Inferior parietal cortex (tissue), 1 donor: Measurements from ENCODE around the gene TBX21.

Source experiments
- DNase-seq: peaks from one replicate; pipeline ENCODE4 v3.0.0-alpha.2; 2016; ENCODE audit errors: extremely low spot score

Gene TBX21

DNA sequence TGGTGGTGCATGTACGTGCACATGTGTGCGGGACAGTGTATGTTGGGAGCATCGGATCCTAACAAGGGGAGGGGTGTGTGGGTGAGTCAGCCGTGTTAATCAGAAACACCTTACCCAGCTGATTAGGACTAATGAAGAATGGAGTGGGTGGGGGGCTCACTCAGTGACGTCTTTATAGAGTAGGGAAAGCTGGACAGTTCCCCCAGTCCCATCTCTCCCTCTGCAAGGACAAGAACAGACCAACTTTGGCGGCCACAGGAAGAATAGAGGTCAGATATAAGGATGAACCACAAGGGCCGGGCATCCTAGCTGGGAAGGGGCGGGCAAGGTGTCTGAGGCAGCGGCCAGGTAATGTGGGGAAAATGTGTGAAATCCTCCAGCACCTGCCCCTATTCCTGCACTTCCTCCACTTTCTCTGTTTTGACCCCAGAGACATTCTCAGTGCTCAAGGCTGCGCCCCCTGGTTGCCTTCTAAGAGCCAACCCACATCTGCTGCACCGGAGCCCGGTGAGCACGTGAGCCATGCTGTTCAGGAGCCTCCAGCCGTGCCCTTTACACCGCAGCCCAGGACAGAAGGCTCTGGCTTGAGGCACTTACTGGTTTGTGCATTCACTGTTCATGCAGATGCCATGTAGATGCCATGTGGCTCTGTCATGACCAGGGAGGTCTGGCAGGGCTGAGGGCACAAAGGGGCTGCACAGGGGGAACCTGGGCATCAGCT lies 18.9 kb upstream of the TBX21 start:
- DNase-seq: no peak

DNA sequence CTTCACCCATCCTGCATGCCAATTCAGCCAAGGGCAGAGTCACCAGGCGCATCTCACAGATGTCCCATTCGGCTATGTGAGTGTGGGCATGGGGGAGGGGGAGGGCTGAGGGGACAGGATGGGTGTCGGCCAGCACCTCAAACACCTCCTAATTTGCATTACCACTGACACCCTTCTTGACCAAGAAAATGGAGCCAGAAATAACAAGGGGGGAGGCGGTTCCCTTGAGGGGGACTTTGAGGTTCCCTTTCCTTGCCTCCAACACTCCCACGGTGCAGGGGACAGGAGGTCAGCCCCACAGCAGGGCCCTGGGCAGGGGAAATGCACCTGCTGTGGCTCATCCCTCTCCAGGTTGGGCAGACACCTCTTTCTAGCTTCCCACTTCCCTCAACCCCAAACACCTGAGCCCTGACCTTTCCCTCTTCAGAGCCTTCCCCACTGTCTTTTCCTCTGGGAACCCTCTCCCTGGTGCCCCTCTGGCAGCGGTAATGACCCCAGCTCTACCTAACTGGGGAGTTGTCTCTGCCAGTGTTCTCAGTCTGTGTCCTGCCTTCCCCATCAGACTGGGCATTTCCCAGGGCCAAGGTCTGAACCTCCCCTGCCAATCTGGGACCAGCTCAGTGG lies 18.2 kb upstream of the TBX21 start:
- no peak for DNase-seq

DNA sequence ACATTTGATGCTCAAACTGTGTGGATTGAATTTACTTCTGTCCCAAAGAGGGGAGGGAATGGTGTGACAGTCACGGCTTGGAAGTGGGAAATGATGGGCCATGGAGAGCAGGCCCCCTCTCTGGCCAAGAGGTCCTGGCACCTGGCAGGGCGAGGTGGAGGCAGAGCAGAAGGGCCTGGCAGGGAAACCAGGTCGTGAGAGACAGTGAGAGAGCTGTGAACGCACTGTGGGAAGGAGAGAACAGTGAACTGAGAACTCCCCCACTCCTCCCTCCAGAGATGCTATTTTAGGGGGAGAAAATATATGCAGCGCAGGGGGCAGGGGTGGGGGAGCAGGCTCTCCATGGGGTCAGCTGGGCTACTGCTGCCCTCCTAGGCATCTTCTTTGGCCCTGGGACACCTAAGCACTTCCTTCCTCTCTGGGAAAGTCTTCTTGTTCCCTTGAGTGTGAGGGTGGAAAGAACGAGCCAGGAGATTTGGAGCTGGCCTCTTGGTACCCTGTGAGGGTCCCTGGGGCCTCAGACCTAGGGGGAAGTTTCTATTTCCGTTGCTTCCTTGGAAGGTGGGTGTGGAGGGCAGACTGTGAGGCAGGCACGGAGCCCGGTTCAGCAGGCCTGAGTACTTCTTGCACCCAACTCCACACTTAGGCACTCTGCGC lies 17.2 kb upstream of the TBX21 start:
- DNase-seq: no peak

DNA sequence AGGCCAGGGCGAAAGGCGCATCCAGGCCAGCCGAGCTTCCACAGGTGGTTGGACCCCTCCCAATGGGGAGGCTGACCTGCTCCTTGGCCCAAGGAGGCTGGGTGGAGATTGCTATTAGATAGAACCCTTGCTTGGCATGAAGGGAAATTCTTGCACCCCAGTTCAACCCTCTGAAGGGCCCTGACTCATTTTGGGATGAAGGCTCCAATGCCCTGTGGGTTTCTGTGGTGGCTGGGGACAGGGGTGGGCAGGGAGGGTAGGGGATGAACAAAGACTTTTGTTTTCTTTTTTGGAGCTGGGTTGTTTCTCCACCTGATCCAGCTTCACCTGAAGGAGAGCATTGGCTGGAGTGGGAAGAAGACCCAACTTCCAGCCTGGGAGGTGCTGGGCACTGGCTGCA lies 16.7 kb upstream of the TBX21 start:
- DNase-seq: no peak

DNA sequence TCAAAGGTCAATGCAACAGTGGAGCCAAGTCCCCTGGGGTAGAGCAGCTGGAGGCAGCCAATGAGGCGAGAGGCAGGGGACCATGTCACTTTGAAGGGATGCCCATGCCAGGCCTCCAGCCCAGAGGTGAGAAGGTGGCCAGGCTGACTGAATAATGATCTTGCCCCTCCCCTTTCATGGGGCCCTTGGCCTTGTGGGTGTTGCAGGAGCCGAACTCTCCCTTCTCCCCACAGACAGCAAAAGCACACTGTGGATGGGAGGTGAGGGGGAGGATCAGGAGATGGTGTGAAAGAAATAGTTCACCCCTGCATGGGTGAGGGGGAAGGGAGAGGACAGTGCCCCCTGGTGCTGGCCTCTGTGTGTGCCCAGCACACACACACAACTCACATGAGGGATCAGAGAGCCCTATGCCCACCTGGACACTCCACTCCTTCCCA lies 15.8 kb upstream of the TBX21 start:
- no peak for DNase-seq

DNA sequence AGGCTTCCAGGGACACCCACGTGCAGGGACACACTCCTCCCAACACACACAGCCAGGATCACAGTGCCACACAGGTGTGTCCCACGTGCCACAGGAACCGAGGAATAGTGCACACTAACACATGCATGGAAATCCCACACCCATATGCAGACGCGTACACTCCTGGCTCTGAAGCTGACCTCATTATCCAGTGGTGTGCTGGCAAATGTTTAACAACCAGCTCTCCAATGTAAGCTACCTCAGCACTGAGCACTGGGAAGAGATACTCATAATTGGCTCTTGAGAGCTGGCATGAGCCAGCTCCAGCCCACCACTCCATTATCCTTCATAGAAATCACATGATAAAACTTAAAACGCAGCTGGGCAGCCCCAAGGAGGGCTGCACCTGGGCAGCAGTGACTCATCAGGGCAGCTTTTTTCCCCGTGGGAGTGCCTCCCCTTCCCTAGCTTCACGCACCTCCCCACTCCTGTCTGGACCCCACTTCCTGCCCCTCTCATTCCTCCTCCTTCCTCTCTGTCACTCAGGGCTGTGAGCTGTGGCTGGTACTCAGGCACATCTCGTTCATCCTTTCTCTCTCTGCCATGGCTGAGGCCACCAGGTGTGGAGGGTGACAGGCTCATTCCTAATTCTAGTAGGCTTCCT lies 14.9 kb upstream of the TBX21 start:
- no peak for DNase-seq

DNA sequence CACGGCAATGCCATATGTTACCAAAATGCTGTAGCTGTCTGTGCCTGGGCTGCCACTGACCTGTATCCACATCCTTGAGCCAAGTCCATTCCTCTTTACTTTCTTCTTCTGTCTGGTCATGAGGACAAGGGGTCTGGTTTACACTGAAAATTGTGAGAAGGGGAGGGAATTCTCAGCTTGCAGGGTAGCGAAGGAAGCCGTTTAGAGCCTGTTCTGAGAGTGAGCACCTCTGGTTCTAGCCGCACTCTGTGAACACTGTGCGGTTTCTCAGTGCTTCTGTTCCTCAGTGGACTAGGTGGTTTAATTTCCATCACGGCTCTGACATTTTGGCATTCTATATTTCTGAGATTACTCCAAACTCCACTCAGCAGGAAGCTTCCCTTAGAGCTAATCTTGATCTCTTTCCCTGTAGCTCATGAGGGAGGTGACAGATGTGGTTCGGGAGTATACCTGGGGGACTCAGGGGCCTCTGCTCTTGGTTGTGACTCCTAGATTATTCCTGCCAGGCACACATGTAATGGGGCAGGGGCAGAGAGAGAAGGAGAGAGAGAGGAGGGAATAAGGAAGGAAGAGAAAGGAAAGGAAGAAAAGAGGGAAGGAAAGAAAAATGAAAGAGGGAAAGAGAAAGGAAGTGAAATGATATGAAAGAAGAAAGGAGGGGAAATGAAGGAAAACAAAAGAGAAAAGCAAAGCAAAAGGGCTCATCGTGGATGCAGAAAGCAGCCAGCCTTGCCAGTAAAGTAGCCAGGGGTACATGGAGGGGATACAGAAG lies 14.2 kb upstream of the TBX21 start:
- no peak for DNase-seq

DNA sequence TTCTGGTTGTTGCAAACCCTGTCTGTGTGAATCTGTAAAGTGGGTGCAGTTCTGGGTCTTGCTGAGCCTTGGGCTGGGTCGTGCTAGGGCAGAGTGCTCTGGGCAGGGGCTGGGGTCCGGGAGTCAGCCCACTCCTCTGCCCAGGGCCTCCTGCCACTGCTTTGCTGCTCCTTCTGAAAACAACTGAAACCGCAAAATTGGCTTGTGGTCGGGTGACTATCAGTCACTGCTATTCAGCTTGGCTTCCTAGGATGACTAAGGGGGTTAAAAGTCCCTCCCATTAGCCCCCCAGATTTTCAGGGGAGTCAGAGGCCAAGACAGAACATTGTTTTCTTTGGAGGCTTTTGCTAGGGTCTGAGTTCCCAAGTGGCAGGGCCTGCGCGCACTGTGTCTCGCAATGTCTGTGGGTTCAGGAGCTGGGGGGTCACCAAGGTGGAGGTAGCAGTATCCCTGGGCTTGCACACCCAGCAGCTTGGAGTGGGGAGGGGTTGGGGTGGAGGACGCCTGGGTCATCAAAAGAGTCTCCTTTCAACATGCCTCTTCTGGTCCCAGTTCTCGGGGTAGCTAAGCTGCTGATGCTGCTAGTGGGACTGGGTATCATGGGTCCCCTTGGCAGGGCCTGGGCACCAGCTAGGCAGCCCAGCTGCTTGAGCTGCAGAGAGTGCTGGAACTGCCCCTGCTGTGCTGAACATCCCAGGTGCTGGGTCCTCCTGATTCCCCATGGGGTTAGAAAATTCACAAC lies 13.5 kb upstream of the TBX21 start:
- DNase-seq: no peak

DNA sequence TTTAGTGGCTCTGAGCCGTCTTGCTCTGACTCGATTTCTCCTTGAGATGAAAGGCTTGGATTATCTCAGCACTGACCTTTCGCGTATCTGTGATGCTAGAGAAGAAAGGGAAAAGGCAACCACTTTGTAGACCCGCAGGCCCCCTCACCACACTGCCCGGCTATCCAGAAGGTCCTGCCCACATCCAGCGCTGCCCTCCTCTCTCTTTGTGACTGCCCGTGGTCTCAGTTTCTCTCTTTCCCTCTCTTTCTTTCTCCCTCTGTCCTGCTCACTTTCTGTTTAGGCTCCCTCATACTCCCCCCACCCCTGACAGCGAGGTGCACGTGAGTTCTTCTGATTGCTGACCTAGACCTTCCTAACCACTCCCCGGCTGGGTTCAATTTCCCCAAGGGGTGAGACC lies 12.8 kb upstream of the TBX21 start:
- DNase-seq: no peak

DNA sequence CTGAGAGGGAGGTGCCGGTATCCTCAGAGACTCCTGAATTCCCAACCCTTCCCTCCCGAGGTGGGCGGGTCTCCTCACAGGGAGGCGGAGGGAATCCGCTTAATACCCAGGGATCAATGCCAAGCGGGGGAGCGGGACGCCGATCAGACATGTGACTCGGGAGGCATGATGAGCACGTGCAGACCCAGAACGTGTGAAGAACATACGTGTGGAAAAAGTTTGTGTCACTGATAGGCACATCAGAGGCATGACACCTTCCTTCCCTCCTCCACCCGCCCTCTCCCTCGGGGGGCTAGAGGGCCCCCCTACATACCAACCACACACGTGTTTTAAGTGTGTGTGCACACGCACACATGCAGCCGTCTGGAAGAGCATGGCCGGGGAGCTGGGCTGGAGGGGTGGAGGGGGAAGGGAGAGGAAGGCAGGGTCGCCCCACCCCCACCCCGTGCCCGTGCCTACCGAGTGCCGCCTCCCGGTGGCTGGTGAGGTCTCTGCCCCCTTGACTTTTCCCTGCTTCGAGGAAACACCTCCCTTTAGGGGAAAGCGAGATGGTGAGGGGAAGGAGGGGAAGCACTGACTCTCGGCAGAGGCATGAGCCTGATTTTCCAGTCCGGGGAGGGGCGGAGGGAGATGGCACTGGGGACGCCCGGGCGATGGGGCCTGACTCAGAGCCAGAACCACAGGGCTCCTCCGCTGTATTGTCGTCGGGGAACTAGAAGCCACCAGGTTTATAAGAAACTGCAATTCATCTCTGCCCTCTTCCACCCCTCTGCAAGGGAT lies 12.1 kb upstream of the TBX21 start:
- DNase-seq: no peak

DNA sequence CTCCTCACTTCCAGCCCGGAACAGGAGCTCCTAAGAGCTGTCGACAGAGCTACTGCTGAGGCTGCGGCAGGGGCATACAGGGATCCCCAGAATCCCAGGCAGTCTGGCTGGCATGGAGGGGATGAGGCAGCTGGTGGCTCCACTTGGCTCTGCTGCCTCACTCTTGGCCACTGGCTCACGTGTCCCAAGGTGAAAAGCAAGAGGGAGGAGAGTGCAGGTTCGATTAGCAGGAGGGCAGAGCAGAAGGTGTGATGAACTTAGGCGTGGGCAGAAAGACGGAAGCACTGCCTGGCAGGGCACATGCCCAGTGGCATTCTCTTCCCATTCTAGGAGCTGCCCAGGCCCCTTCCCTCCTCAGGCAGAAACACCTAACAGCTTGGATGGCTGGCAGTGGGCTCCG lies 11.3 kb upstream of the TBX21 start:
- no peak for DNase-seq

DNA sequence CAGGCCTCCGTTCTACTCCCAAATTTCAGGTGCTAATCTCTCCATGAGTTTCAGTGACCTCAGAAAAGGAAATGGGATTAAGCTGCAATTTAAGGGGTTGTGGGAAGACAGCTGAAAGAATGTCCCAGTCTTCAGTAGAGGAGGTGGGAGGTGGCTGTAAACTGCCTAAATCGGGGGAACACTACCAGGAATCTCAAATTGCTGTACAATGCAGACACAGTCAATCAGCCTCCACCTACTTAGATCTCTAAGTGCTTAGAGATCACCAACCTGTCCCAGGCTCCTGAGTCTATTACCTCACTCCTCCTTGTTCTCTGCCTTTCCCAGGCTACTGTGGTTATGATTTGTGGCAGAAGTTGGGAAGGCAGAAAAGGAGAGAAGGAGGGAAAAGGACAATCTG lies 8.3 kb upstream of the TBX21 start:
- no peak for DNase-seq

DNA sequence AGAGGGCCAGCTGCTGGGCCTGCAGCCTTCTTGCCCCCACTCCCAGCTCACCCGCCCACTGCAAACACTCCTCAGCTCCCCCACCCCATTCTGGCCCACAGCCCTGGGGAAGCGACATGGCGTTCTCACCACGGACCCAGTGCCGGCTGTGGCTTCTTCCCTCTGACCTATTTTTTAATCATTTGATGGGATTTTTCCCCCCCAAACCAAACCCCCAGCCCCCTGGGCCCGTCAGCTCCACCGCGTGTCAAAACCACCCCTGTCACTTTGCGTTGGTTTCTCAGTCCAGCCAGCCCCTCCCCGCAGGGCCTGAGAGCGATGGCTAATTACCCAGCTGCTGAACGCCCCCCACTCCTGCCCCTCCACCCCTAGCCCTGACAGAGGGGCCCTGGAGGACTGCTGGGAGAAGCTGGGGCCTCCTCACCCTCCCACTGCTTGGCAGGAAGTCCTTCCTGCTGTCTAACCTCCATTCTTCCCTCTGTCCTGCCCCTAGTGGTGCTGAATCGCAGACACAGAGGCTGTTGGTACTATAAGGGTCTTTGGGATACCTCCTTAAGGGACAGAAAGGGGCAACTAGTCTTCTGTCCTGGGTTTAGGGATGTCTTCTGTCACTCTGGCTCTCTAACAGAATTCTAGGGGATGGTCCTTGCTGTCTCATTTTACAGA lies 7.5 kb upstream of the TBX21 start:
- no peak for DNase-seq

DNA sequence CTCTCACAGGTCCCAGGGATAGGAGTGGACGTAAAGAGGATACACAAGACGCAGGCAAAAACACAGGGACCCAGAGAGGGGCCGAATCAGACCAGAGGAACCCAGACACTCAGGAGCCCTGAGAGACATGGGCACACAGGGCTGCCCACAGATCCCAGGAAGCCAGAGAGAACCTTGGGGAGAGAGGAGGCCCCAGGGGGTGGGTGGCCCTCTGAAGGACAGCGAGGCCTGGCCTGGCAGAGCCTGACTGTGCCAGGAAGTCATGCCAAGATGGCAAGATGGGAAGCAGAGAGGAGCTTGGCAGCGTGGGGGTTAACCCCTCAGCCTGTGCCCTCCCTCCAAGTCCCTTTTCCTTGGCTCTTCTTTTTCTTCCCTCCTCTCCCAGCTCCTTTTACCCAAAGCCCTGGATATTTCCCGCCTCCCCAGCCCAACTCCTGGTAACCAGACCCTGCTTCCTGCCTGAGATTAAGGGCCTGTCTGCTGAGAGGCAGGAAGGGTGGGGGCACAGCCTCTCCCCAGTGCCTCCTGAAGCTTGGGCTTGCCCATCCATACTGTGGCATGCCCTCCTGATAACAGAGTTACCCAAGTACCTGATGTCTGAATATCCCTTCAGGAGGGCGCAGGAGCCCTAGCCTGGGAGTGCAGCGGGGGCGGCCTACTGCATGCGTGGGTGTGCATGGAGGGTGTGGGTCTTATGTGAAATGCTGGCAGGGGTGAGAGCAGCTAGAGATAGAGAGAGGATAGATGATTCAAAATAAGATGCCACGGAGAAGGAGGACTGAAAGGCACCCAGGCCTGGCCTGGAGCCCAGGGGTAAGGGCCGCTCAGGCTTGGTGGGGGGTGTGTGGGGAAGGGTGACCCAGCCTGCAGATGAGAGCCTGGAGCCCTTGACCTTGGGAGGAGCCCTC lies 6.0 kb upstream of the TBX21 start:
- no peak for DNase-seq

DNA sequence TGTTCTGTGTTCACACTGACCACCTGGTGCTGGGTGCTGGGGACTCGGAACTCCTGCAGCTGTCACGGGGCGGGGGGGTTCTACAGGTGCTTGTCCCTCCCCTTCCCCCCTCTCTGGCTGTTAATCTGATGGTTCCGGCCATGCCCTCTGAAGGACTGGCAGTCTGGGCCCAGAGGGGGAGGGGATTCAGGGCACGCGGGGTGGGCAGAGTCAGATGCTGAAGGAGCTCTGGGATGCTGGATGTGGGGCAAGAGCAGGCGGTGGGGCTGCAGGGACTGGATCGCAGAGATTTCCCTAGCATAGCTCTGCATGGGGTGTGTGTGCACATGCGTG lies 5.4 kb upstream of the TBX21 start:
- no peak for DNase-seq

DNA sequence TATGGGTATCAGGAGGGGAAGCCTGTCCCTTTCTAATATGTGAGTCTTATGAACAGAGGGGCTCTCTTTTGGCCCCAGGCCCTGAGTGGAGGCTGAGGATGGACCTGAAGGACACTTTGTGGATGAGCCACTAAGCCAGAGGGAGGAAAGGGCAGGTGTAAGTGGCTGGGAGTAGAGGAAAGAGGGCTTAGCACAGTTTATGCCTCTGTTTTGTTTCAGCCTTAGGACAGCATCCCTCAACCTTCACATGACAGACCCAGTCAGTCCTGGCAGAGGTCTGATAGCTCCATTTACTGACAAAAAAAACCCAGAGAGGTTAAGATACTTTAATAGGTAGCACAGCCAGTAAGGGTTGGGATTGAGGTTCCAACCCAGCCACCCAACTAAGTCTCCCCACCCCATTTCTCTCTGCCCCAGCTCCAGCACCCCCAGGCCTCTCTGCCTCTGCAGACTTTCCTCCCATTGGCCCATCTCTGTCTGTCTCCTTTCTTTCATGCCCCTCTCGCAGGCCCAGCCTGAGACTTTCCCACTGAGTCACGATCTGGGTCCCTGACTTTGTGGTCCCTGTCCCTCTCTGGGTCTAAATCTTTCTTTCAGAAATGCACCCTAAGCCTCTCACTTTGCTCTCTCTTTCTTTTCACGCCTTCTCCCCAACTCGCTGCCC lies 4.7 kb upstream of the TBX21 start:
- no peak for DNase-seq

DNA sequence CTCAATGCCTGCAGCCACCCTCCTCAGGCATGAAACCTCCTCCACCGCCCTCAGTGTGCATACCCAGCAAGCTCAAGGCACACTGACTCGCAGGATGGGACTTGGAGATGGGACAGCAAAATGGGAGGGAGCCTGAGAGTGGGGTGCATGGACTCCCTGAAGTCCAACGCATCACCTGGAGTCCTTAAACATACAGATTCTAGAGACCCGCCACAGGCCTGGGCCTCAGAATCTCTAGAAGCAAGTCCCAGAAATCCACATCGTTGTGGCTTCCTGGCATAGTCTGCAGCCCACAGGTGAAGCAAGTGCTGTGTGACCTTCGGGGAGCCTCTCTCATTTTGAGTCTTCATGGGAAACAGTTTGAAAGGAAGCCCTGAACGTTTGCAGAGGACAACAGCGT lies 3.6 kb upstream of the TBX21 start:
- DNase-seq: no peak

DNA sequence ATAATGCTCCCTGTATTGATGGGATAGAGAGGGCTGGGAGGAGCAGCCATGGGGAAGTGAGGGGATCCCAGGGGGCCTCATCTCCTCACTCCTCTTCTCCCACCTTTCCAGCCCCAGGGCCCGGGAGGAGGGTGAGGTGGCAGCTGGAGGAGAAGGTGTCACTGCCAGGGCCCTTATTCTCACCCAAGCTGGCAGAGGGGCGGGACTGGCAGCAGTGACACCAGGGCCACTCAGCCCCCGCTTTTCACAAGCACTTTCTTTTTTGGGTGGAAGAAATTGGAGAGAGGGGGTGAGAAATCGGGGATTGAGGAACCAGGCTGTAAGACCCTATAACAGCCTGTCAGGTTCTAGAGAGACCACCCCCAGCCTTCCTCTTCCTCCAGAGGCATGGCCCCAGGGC lies 2.4 kb upstream of the TBX21 start:
- no peak for DNase-seq

DNA sequence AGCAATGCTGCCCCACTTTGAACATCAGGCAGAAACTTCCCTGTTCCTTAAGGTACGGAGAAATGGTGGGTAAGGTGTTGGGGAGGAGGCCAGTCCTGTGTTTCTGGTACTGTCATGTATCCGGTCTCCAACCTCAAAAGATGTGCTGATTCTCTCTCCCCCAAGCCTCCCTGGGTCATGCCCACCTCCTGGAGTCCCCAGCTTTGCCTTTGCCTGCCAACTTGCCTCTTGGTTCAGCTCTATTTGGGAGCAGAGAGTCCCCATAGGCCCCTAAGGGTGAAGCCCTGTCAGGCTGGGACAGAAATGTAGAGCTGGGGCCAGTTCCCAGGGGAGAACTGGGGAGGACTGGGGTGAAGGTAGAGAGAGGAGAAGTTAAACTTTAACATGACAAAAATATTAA lies 1.6 kb upstream of the TBX21 start:
- DNase-seq: no peak
